ENCODE data around the gene CD47. TPM values are rescaled to one million over a fixed set of nuclear protein-coding genes. Genes with fewer than 3 reads are reported as not detected.

The CD47 gene
- total RNA-seq, 1 donor from 2014 or later: 55.8 TPM

DNA sequence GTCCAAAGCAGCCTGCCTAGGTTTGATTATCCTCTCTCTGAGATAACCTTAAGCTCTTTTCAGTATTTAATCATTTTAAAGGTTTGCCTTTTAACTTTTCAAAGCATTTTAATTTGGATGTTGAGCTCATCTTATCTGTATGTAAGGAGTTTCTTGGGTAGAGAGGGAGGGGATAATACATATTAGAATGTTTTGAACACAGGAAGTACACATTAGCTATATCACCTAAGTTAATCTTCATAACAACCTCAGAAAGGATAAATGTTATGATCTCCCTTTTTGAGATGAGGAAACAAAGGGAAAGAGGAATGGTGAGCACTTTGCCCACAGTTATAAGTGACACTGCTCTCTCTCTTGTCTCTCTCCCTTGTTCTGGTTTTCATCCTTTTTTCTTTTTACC lies 2.2 kb upstream of the CD47 start:
- DNase-seq (ENCODE audit: extremely low read depth, low read depth, low spot score): no peak

GRCh38 chr3:108092501-108092900 lies 1.7 kb upstream of the CD47 start:
- DNase-seq (ENCODE audit: extremely low read depth, low read depth, low spot score): no peak

GRCh38 chr3:108091498-108092250 lies 843 bp upstream of the CD47 start:
- no peak for DNase-seq (ENCODE audit: extremely low read depth, low read depth, low spot score)

DNA sequence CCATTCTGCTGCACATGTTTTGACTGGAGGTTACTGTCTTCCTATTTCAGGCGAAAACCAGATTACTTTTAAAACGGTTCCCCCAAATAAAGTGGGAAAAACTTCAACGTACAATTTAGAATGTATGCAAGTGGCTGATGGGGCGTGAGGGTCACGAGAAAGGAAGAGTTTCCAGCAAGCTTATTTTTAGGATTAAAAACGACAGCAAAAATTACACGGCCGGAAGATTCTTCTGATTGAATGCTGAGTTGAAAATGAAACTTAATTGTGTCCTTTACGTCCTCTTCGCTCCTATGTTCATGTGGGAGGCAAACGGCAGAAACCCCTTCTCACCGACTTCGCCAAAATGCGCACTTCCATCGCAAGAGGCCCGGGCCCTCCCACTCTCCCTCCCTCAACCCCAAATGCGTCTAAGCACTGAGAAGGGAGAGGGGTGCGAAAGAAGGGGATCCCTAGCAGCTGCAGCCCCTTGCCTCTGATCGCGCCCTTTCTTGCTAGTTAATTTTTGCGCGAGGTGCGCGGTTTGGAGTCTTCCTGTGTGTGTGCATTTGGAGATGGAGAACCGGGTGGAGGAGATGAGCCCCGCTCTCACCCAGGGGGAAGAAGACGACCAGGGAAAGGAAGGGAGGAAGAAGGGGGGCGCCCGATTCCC lies 656 bp downstream of the CD47 start:
- no peak for DNase-seq (ENCODE audit: extremely low read depth, low read depth, low spot score)

DNA sequence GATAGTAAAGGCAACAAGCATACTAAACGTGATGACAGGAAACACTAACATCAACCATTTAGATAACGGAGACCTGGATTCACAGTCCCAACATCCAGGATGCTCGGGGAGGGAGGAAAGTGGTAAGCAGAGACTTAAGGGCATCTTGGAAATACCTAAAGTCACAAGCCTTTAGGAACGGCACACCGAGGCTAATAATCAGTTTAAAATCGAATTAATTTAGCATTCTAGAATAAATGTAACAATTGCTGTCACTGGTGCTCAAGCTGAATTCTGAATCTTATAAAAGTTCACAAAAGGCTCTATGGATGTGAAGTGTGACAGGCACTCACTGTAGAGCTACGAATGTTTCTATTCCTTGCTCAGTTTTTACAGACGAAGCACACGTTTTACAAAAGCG lies 1.3 kb downstream of the CD47 start:
- no peak for DNase-seq (ENCODE audit: extremely low read depth, low read depth, low spot score)

GRCh38 chr3:108088697-108089096 lies 2.1 kb downstream of the CD47 start:
- no peak for DNase-seq (ENCODE audit: extremely low read depth, low read depth, low spot score)

DNA sequence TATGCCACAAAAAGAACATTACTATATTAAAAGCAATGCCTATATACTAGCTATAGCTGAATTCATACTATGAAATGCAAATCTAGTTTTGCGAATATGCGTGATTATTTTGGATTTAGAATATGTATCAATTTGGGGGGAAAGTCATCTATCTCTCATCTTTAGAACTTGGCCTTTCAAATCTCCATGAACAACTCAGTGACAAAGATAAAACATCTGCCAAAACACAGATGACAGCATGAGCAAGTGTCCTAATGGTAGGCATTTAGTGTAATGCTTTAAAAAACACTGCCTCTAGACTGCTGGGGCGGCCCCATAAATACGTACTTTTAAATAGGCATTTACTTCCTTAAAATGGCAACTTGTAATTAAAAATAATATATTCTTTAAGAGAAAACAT lies 2.7 kb downstream of the CD47 start:
- no peak for DNase-seq (ENCODE audit: extremely low read depth, low read depth, low spot score)

GRCh38 chr3:108086653-108087052 lies 4.2 kb downstream of the CD47 start:
- no peak for DNase-seq (ENCODE audit: extremely low read depth, low read depth, low spot score)

GRCh38 chr3:108085810-108086350 lies 5.0 kb downstream of the CD47 start:
- no peak for DNase-seq (ENCODE audit: extremely low read depth, low read depth, low spot score)

DNA sequence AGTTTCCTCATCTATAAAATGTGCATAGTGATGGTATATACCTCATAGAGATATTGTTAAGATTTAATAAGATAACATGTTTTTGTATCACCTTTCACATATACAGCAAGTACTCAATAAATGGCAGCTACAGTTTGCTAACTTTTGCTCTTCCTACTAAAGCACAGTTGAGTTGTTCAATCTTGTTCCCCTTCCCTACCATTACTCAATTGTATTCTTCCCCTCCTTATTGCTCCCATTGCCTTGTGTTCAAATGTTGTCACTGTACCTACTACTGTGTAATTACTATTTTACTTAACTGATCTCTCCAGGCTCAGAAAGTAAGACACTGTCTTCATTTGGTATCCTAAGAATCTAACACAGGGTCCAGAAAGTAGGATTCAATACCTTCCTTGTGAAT lies 5.5 kb downstream of the CD47 start:
- no peak for DNase-seq (ENCODE audit: extremely low read depth, low read depth, low spot score)

GRCh38 chr3:108079877-108080276 lies 11.0 kb downstream of the CD47 start:
- DNase-seq (ENCODE audit: extremely low read depth, low read depth, low spot score): no peak

DNA sequence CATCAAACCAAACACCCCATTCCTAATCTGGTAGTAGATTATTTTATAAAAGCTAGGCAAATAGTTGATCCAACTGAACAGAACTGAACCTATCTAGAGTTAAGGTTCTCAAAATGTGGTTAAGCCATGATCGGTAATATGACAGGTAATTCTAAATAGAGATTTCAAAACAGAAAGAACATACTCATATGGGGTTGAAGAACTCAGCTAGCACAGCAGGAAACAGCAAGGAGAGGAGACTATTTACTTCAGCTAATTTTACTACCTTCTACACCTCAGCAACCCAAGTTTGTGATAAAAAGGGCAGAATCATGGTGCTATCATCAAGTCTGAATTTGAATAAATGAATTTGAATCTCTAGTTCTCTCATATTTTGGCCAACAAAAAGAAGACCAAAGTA lies 11.8 kb downstream of the CD47 start:
- no peak for DNase-seq (ENCODE audit: extremely low read depth, low read depth, low spot score)

DNA sequence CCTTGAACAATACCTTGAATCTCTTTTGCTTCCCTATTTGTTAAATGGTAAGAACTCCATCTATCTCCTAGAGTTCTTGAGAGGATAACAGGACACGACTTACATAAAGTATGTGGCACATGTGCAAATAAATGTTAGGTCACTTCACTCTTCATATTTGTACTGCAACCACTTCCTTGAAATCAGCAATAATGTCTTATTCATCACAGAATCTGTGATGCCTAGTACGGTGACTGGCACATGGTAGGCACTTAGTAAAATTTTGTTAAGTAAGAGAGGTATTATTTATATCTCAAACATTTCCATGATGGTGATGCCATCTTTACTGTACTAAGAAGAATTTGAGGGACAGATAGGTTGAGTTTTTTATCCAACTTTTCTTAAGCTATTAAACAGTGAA lies 14.3 kb downstream of the CD47 start:
- DNase-seq (ENCODE audit: extremely low read depth, low read depth, low spot score): no peak

GRCh38 chr3:108073764-108074431 lies 16.9 kb downstream of the CD47 start:
- no peak for DNase-seq (ENCODE audit: extremely low read depth, low read depth, low spot score)

- DNase-seq (ENCODE audit: extremely low read depth, low read depth, low spot score): no peak
Measured at GRCh38 chr3:108071368-108071767, 19.5 kb downstream of the CD47 start.

GRCh38 chr3:108070356-108070755 lies 20.5 kb downstream of the CD47 start:
- no peak for DNase-seq (ENCODE audit: extremely low read depth, low read depth, low spot score)

- no peak for DNase-seq (ENCODE audit: extremely low read depth, low read depth, low spot score)
Measured at GRCh38 chr3:108067768-108068167, 23.1 kb downstream of the CD47 start.

GRCh38 chr3:108065096-108065495 lies 25.7 kb downstream of the CD47 start:
- no peak for DNase-seq (ENCODE audit: extremely low read depth, low read depth, low spot score)

DNA sequence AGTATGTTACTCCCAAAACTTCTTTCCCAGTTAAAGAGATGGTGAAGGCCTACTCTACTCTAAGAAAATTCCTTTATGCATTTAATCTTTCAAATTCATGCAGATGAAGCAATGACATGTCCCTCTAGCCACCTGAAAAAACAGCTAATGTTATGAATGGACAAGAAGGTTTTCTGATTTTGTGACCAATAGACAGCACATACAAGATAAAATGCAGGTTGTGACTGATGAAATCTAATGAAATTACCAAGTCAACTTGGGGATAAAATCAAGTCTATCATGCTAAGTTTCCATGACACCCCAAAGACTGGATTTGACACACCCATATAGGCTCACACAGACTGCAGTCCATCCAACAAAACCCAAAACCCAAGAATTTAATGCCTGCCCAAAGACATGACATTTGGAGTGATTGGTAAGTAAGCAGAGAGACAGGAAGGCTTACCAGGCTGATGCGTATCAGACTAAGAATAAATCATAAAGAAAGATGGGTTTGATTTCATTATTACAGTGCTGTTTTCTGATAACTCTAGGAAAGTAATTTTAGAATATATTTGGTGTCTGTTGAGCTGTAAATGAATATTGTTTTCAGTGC lies 26.4 kb downstream of the CD47 start:
- no peak for DNase-seq (ENCODE audit: extremely low read depth, low read depth, low spot score)

GRCh38 chr3:108062051-108062450 lies 28.8 kb downstream of the CD47 start:
- no peak for DNase-seq (ENCODE audit: extremely low read depth, low read depth, low spot score)

GRCh38 chr3:108060331-108060730 lies 30.5 kb downstream of the CD47 start:
- no peak for DNase-seq (ENCODE audit: extremely low read depth, low read depth, low spot score)

Data from glomerular endothelial cell (primary cell).